ENCODE measurements around the gene RND3.

Gene RND3

DNA sequence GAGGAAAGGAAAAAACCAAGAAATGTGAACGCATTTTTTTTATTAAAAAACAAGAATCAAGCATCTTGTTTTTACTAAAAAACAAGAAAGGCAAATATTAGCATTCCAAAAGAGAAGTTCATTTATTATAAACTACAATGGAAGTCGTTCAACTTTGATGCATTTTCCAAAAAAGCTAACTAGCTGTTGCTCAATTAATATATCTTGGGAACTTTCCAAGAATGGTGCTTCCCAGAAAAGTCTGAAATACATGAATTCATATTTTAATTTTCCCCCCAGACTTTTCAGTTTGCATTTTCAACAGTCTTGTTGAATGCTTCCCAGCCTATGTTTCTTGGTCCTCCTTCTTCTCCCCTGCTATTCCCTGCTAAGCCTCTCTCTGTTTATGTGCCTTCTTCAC, 7.5 kb upstream of the RND3 start:
- H3K4me3 ChIP-seq (ENCODE audit: low read depth, low read length), result no peak overlapping the region
- no peak for DNase-seq (ENCODE audit: low read depth)
- TF ChIP-seq, protein P1, sequence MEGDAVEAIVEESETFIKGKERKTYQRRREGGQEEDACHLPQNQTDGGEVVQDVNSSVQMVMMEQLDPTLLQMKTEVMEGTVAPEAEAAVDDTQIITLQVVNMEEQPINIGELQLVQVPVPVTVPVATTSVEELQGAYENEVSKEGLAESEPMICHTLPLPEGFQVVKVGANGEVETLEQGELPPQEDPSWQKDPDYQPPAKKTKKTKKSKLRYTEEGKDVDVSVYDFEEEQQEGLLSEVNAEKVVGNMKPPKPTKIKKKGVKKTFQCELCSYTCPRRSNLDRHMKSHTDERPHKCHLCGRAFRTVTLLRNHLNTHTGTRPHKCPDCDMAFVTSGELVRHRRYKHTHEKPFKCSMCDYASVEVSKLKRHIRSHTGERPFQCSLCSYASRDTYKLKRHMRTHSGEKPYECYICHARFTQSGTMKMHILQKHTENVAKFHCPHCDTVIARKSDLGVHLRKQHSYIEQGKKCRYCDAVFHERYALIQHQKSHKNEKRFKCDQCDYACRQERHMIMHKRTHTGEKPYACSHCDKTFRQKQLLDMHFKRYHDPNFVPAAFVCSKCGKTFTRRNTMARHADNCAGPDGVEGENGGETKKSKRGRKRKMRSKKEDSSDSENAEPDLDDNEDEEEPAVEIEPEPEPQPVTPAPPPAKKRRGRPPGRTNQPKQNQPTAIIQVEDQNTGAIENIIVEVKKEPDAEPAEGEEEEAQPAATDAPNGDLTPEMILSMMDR (conservative IDR thresholded peaks at IDR 0.05; ENCODE audit: low read depth, low read length), result no peak

DNA sequence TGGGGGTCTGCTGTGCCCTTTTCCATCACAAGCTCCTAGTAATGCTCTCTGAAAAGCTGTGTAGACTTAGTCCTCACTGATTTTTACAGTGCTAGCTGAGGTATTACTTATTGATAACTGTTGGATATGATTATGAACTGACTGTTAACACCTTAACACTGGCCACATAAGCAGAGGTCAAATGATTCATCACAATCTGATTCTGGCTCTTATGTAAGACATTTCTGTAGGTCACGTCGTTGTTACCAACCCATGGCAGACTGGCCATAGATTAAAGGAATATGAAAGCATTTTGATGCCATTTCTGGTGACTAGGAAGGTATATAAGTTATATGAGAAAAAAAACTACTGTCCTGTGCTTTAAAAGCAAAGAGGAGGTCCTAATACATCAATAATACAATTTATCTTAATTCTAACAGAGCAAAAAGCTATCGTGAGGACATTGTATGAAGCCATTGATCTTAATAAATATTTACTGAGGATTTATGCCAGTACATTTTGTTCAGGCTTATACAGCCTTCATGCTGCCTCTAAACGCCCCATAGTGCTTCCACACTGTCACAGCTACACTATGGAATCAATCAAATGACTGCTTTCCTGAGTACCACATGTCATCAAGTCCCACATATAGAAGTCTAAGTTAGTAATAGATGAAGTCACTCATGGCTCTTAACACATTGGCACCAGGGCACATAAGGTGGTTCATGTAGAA, 6.9 kb upstream of the RND3 start:
- no peak for DNase-seq (ENCODE audit: low read depth)
- TF ChIP-seq, protein P1 (conservative IDR thresholded peaks at IDR 0.05; ENCODE audit: low read depth, low read length), result no peak
- no peak overlapping the region for H3K4me3 ChIP-seq (ENCODE audit: low read depth, low read length)

DNA sequence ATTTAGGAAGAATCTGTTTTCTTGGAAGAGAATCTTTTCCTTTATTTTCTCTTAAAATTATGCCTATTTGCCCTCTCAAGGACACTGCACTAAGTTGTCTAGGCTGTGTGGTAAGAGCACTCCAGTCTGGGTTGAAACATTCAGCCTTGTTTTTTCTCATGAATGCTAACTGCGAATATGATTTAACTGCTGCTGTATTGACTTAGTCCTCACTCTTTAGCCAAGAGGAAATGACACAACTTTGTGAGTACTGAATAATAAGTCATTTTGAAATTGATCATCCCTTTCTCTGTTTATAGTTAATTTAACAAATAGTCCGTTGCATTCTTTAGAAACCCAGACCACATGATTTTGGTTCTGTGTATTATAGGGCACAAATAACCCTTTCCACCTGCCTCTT, 4.5 kb upstream of the RND3 start:
- TF ChIP-seq, protein P1 (conservative IDR thresholded peaks at IDR 0.05; ENCODE audit: low read depth, low read length), result no peak
- no peak overlapping the region for H3K4me3 ChIP-seq (ENCODE audit: low read depth, low read length)
- peak; percentile 77 for DNase-seq (ENCODE audit: low read depth)

DNA sequence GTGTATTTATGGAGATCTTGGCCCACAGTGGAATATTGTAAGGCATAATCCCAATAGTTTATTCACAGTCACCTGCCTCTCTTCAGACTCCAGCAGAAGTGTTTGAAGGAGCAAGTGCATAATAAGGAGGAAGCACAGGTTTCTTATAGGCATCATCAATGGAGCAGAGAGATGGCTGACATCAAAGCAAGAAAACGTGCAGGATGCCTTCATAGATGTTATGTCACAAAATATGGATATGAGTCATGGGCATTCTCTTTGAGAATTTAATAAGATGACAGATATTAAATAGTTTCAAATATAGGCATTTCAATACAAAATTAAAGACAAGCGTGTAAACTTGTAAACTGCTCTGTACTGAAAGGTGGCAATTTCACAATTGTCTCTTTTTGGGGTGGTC, 4.0 kb upstream of the RND3 start:
- no peak for DNase-seq (ENCODE audit: low read depth)
- TF ChIP-seq, protein P1 (conservative IDR thresholded peaks at IDR 0.05; ENCODE audit: low read depth, low read length), result no peak
- H3K4me3 ChIP-seq (ENCODE audit: low read depth, low read length), result no peak overlapping the region

DNA sequence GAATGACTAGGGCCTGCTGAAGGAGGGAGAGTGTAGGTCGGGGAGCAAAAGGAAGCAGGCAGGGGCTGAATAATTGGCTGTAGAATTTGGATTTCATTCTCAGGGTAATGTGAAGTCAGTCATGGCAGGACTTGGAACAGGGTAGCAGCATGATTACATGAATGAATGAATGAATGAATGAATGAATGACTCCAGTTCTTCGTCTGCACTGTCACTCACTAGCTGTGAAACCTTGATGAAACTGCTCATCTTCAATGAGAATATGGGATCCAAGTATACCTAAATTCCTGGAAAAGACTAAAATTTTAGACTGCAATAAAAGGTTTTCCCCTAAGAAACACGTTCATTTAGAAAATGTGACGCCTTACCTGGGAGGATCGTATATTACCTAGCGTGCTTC, 3.0 kb upstream of the RND3 start:
- no peak overlapping the region for H3K4me3 ChIP-seq (ENCODE audit: low read depth, low read length)
- TF ChIP-seq, protein P1 (conservative IDR thresholded peaks at IDR 0.05; ENCODE audit: low read depth, low read length), result no peak
- no peak for DNase-seq (ENCODE audit: low read depth)

DNA sequence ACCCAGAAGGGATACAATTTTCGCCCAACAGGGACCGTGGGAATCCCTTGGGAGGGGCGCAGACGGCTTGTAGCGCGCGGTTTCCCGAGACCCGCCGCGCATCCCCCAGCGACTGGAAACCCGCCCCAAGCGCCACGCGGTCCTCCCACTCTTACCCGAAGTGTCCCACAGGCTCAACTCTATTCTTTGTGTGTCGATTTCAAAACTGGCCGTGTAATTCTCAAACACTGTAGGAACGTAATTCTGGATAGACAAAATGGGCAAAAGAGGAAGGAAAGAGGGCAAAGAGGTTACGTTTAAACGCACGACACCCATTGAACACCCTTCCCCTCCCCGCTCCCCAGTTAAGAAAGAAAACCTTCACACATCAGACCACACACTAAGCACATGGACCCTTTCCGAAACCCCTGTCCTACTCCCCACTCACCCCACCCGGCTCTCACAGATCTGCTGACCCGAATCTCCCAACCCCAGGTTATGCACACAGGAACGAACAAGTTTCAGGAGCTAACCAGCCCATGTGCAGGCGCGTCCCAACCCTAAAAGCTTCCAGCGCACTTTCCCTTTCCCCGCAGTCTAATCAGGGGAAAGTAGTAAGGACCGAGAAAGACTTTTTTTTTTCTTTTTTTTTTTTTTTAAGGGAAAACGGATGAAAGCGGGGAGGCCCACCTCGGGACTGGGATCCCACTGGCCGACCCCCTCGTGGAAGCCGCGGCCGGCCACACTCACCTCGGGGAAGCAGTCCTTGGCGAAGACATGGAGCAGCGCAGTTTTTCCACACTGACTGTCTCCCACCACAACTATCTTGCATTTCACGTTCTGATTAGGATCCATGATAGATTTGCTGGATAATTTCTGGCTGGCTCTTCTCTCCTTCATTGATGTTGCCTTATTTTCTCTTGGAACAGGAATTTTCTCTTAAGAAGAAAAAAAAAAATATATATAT, 655 bp downstream of the RND3 start:
- DNase-seq (ENCODE audit: low read depth), result peak; percentile 73
- H3K4me3 ChIP-seq (ENCODE audit: low read depth, low read length), result peak overlapping the region; percentile 93
- TF ChIP-seq, protein P1 (conservative IDR thresholded peaks at IDR 0.05; ENCODE audit: low read depth, low read length), result no peak
